Right lobe of liver (tissue), 6 donors: Measurements from ENCODE around the gene FRMPD2. TPM values are rescaled to one million over a fixed set of nuclear protein-coding genes. Genes with fewer than 3 reads are reported as not detected.

ENCODE experiments used
- ATAC-seq, 4 donors: fragments of 200-7000 bp; cut with Tn5 transposase; one replicate each; pipeline ENCODE4 v1.9.1; 2020; ENCODE audit warnings: mild to moderate bottlenecking in 4 of 4, moderate library complexity in 4 of 4
- DNase-seq, 3 donors: peaks; one replicate each; pipeline ENCODE4 v3.0.0-alpha.2; 2020
- H3K27ac ChIP-seq, 3 donors: fragments of 200-600 bp; one replicate each; pipeline ENCODE4 v1.8.0; 2022
- H3K27me3 ChIP-seq, 2 donors: fragments of 200-600 bp; one replicate each; pipeline ENCODE4 v1.8.0; 2022
- H3K36me3 ChIP-seq, 4 donors: fragments of 200-600 bp; sonication (generic) in 1 of 4; one replicate each; pipeline versions ENCODE4 v1.5.1 to v1.8.0; 2017 to 2022; ENCODE audit warnings: control low read depth in 1 of 4
- H3K4me1 ChIP-seq, 4 donors: fragments of 200-600 bp; sonication (generic) in 1 of 4; one replicate each; pipeline versions ENCODE4 v1.5.1 to v1.8.0; 2017 to 2022; ENCODE audit warnings: control low read depth in 1 of 4
- H3K4me3 ChIP-seq, 3 donors: fragments of 200-600 bp; one replicate each; pipeline ENCODE4 v1.8.0; 2022
- H3K9me3 ChIP-seq, 4 donors: fragments of 200-600 bp; sonication (generic) in 1 of 4; one replicate each; pipeline versions ENCODE4 v1.5.1 to v1.8.0; 2017 to 2022; ENCODE audit warnings: control low read depth in 1 of 4
- POLR2A ChIP-seq: fragments of 450-650 bp; IDR thresholded peaks from one replicate; pipeline ENCODE4 v1.6.1; 2017; ENCODE audit warnings: antibody characterized with exemption, mild to moderate bottlenecking
- WGBS: methylation state at CpG from one replicate; pipeline ENCODE4 v1.1.6; 2018; ENCODE audit warnings: low coverage, low lambda C conversion rate; ENCODE audit not compliant: insufficient coverage; ENCODE audit errors: missing lambda C conversion rate; 5-methylcytosine and 5-hydroxymethylcytosine counted together
- intact Hi-C, 2 donors: fragments of 100-400 bp; cut with DNase I; formaldehyde crosslinking; loops; one replicate each; pipeline versions ENCODE4 v1.11.2 to v1.14.1; 2022
- total RNA-seq, 6 experiments: library from RNA; depleted of rRNA in 2 of 6; stranded (reverse); fragments of >200 nt in 2 of 6; fragmentation: NEBNext Ultra II Directional in 3 of 6; extraction: Animal tissue kit (Norgen Biotek cat#: 25700) in 3 of 6; gene quantifications; one replicate each; pipeline versions ENCODE4 v1.1.0 to v1.2.4, GENCODE V29; 2016 to 2023
- TF ChIP-seq, protein P1 (sequence below), 4 donors: fragments of 200-600 bp in 3 of 4; fragments of 450-650 bp in 1 of 4; IDR thresholded peaks; one replicate each; pipeline versions ENCODE4 v1.5.1 to v1.8.0; 2016 to 2022; ENCODE audit warnings: antibody characterized with exemption in 4 of 4, mild to moderate bottlenecking in 2 of 4
- donor health status: DM: no; HTN: yes; CAD: no.
- donor health status: DM: no; HTN: no; CAD: no.
- donor health status: DM: no; HTN: no; CAD: no.
- donor health status: DM: no; HTN: yes; CAD: no.
- donor health status: DM: no; HTN: yes; CAD: no.

Gene FRMPD2
- total RNA-seq, 6 experiments from 2014 or later: not detected

DNA sequence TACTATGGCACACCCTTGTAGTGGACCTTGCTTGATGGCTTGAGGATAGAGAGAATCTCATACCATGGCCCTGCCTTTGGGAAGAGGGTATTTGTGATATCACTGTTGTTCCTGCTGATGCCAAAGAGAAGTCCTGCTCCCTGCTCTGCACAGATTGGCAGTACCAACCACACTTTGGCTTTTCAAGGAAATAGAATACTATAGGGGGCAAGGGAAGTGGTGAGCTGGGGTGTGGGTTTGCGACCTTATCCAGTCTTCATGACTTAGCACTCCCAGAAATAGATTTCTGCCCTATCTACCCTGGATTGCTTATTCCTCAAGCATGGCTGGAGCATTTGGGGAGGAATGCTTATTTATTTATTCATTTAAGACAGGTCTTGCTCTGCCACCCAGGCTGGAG, 25.2 kb upstream of the FRMPD2 start:
- TF ChIP-seq, protein P1, sequence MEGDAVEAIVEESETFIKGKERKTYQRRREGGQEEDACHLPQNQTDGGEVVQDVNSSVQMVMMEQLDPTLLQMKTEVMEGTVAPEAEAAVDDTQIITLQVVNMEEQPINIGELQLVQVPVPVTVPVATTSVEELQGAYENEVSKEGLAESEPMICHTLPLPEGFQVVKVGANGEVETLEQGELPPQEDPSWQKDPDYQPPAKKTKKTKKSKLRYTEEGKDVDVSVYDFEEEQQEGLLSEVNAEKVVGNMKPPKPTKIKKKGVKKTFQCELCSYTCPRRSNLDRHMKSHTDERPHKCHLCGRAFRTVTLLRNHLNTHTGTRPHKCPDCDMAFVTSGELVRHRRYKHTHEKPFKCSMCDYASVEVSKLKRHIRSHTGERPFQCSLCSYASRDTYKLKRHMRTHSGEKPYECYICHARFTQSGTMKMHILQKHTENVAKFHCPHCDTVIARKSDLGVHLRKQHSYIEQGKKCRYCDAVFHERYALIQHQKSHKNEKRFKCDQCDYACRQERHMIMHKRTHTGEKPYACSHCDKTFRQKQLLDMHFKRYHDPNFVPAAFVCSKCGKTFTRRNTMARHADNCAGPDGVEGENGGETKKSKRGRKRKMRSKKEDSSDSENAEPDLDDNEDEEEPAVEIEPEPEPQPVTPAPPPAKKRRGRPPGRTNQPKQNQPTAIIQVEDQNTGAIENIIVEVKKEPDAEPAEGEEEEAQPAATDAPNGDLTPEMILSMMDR (IDR thresholded peaks at IDR 0.05): no peak
- TF ChIP-seq POLR2A: no peak
- no CpG with 5 or more reads among the region's 1 CpG for WGBS
- no peaks in the 10 kb centered on the region for H3K27me3 ChIP-seq
- no peak overlapping the region for H3K4me3 ChIP-seq
- DNase-seq (no peak), ATAC-seq (no peak)
- H3K4me1 ChIP-seq: no peaks in the 10 kb centered on the region
- intact Hi-C loops: no loop called here
- H3K36me3 ChIP-seq: no peaks in the 10 kb centered on the region
- H3K9me3 ChIP-seq: no peaks in the 10 kb centered on the region
- H3K27ac ChIP-seq: no peak overlapping the region

DNA sequence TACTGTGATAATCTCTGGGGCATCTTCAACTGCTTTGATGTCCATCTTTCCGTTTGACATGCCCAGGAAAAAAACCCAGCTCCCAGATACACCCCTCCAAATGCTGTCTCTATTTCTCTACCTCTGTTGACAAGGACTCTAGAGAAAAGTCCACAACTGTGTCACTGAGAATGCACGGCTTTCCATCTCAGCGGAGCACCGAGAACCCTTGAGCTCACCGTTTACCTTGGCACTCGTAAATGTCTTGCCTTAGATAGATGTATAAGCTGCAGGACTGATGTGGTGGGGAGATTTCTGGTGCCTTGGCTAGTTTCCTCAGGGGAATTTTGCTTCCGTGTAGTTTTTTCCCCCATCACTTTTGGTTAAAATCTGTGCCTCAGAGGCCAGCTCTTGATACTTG, 24.6 kb upstream of the FRMPD2 start:
- H3K36me3 ChIP-seq: no peaks in the 10 kb centered on the region
- H3K4me3 ChIP-seq: no peak overlapping the region
- H3K9me3 ChIP-seq: no peaks in the 10 kb centered on the region
- no peak for ATAC-seq
- H3K27me3 ChIP-seq: no peaks in the 10 kb centered on the region
- DNase-seq: no peak
- 85% methylated on average over 7 of the region's 7 CpGs for WGBS
- peaks cover 0 to 2% (median 0%) of the 10 kb centered on the region in 4 donors for H3K4me1 ChIP-seq
- TF ChIP-seq, protein P1 (IDR thresholded peaks at IDR 0.05): no peak
- no peak for TF ChIP-seq POLR2A
- no peak overlapping the region for H3K27ac ChIP-seq
- intact Hi-C loops: no loop called here

DNA sequence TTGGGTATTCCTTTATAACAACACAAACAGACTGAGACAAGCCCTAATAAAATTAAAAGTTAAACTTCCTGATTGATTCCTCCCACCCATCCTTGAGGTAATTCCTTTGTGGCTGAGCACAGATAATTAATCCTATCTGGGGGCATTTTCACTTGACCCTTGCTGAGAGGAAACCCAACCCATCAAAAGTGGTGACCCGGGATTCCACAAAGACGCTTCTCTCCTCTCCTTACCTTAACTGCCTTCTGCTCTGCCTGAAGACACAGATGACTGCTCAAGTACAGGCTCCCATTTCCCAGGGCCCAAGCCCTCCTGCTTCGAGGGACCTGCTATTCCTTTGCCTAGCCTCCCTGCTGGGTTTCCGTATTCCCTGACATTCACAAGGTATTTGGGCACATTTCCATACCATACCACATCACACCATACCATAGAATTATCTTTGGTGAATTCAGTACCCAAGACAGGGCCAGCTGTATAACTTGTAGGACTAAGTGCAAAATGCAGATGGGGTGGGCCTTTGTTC, 22.1 kb upstream of the FRMPD2 start:
- DNase-seq (no peak), ATAC-seq (no peak)
- H3K36me3 ChIP-seq: no peaks in the 10 kb centered on the region
- no peaks in the 10 kb centered on the region for H3K27me3 ChIP-seq
- peaks cover 0 to 4% (median 0%) of the 10 kb centered on the region in 4 donors for H3K4me1 ChIP-seq
- intact Hi-C loops: no loop called here
- 79% methylated on average over 4 of the region's 4 CpGs for WGBS
- H3K9me3 ChIP-seq: no peaks in the 10 kb centered on the region
- H3K27ac ChIP-seq: no peak overlapping the region
- no peak overlapping the region for H3K4me3 ChIP-seq
- TF ChIP-seq, protein P1 (IDR thresholded peaks at IDR 0.05): no peak
- no peak for TF ChIP-seq POLR2A

DNA sequence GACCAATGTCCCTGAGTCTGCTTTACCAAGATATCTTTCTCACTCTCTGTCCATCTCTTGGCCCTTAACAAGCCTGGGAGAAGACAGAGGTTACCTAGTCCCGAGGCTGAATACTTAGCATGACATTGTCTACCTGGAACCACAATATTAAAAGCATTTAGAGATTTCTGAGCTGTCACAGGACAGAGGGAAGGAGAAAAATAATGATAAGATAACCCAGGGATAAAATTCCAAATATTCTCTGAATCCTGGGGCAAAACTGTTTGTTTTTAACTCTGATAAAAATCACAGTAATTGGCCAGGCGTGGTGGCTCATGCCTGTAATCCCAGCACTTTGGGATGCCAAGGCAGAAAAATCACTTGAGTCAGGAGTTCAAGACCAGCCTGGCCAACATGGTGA, 19.9 kb upstream of the FRMPD2 start:
- DNase-seq: no peak
- TF ChIP-seq, protein P1 (IDR thresholded peaks at IDR 0.05): no peak
- TF ChIP-seq POLR2A: no peak
- no peak for ATAC-seq
- no peak overlapping the region for H3K27ac ChIP-seq
- no peak overlapping the region for H3K4me3 ChIP-seq
- no peaks in the 10 kb centered on the region for H3K36me3 ChIP-seq
- H3K27me3 ChIP-seq: no peaks in the 10 kb centered on the region
- WGBS: 72% methylated on average over 2 of the region's 2 CpGs
- no peaks in the 10 kb centered on the region for H3K9me3 ChIP-seq
- H3K4me1 ChIP-seq: peaks cover 0 to 7% (median 0%) of the 10 kb centered on the region in 4 donors
- intact Hi-C loops: no loop called here

DNA sequence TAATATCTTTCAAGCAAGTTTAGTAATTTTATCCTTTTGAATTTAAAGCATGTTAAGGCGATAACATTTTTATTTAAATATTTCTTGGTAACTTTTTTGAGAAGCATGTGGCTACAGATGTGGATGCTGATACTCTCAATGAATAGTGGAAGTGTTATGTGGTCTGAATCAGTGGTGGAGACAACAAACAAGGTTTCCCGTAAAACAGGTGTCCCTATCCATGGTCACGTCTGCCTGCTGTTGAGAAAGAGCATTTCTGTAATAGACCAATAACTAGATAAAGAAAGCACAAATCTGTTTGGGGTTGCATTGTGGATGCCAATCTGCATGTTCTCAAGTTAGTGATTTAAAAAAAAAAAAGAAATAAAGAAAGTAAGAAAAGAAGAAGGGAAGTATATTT, 18.1 kb upstream of the FRMPD2 start:
- intact Hi-C loops: no loop called here
- no peak for ATAC-seq
- Histone ChIP-seq H3K36me3 (no peaks in the 10 kb centered on the region), H3K27ac (no peak overlapping the region), H3K27me3 (no peaks in the 10 kb centered on the region), H3K4me1 (peaks cover 0 to 7% (median 0%) of the 10 kb centered on the region in 4 donors), H3K9me3 (no peaks in the 10 kb centered on the region), H3K4me3 (no peak overlapping the region)
- no peak for DNase-seq
- WGBS: 91% methylated on average over 3 of the region's 3 CpGs
- TF ChIP-seq POLR2A: no peak
- TF ChIP-seq, protein P1 (IDR thresholded peaks at IDR 0.05): no peak
